ENCODE data around the gene DPP6.

GRCh38 chr7:154770361-154770760, 718.2 kb downstream of the DPP6 start:
- no peak for TF ChIP-seq EZH2phosphoT487 (IDR thresholded peaks at IDR 0.05; ENCODE audit: low read depth, severe bottlenecking, unreplicated experiment)
- no peak for TF ChIP-seq CTCF (IDR thresholded peaks at IDR 0.05; ENCODE audit: poor library complexity)
- no peak for TF ChIP-seq EZH2 (IDR thresholded peaks at IDR 0.05; ENCODE audit: borderline replicate concordance)
